Cardiac muscle cell (in vitro differentiated cells and primary cell): Measurements from ENCODE around the gene LEMD2. TPM values are rescaled to one million over a fixed set of nuclear protein-coding genes. Genes with fewer than 3 reads are reported as not detected.

ENCODE experiments used
- DNase-seq, 2 donors: peaks; one replicate each; pipeline versions ENCODE4 v3.0.0 to v3.0.0-alpha.2; 2010 to 2017; ENCODE audit warnings: low read depth in 1 of 2, low spot score in 1 of 2
- H3K27ac ChIP-seq: fragments of 200-600 bp; sonication (generic); 2 replicates; pipeline ENCODE4 v1.5.1; 2016
- H3K27me3 ChIP-seq: fragments of 200-600 bp; sonication (generic); 2 replicates; pipeline ENCODE4 v1.6.0; 2016; ENCODE audit warnings: control low read depth
- H3K36me3 ChIP-seq: fragments of 200-600 bp; sonication (generic); 2 replicates; pipeline ENCODE4 v1.5.1; 2016; ENCODE audit warnings: control low read depth
- H3K4me1 ChIP-seq: fragments of 200-600 bp; sonication (generic); 2 replicates; pipeline ENCODE4 v1.8.1; 2017; ENCODE audit warnings: low read depth, mild to moderate bottlenecking, mixed run types
- H3K4me3 ChIP-seq: fragments of 200-600 bp; sonication (generic); 2 replicates; pipeline ENCODE4 v1.5.1; 2016; ENCODE audit warnings: mild to moderate bottlenecking
- H3K9me3 ChIP-seq: fragments of 200-600 bp; sonication (generic); 2 replicates; pipeline ENCODE4 v1.5.1; 2017; ENCODE audit warnings: low read depth, mild to moderate bottlenecking, control low read depth
- polyA plus RNA-seq: library from polyadenylated mRNA; unstranded; fragments of >200 nt; fragmentation: Nextera tagmentation; extraction: Ambion mirVana; gene quantifications from 2 replicates; pipeline ENCODE4 v1.2.1, GENCODE V29; 2016
- total RNA-seq: library from RNA; depleted of rRNA; stranded (reverse); fragments of >200 nt; gene quantifications from 2 replicates; pipeline ENCODE4 v1.2.3, GENCODE V29; 2016
- TF ChIP-seq, protein P1 (sequence below): IDR thresholded peaks from 2 replicates; pipeline ENCODE4 v1.5.1; 2012; ENCODE audit warnings: low read depth, mild to moderate bottlenecking, low read length

The LEMD2 gene
- total and polyA plus RNA-seq, 2 experiments from 2014 or later, result 65.4 to 78.2 TPM

DNA sequence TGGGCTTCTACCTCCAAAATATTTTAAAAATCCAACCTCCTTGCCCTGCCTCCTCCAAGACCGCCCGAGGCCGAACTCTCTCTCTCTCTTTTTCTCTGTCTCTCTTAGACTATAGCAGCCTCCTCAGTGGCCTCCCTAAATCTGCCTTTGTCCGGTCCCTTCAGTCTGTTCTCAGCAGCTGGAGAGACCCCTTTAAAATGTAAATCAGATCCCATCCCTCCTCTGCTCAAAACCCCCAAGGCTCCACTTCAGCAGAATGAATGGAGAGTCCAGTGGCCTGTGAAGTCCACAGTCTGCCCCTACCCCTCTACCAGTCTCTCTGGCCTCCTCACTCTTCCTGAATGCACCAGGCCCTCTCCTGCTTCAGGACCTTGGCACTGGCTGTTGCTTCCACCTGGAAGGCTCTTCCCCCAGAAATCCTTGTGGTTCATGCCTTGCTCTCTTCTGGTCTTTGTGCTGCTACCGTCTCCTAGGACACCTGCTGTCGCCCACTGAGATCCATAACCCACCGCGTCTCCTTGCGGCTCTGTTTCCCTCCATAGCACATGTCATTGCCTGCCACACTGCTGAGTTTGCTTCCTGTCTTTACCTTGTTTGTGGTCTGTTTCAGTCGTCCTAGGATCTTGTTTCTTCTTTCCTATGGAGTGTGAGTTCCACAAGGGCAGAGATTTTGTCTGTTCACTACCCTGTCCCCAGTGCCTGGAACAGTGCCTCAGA is 8.9 kb upstream of the LEMD2 start:
- no peak overlapping the region for H3K27ac ChIP-seq
- no peaks in the 10 kb centered on the region for H3K27me3 ChIP-seq
- TF ChIP-seq, protein P1, sequence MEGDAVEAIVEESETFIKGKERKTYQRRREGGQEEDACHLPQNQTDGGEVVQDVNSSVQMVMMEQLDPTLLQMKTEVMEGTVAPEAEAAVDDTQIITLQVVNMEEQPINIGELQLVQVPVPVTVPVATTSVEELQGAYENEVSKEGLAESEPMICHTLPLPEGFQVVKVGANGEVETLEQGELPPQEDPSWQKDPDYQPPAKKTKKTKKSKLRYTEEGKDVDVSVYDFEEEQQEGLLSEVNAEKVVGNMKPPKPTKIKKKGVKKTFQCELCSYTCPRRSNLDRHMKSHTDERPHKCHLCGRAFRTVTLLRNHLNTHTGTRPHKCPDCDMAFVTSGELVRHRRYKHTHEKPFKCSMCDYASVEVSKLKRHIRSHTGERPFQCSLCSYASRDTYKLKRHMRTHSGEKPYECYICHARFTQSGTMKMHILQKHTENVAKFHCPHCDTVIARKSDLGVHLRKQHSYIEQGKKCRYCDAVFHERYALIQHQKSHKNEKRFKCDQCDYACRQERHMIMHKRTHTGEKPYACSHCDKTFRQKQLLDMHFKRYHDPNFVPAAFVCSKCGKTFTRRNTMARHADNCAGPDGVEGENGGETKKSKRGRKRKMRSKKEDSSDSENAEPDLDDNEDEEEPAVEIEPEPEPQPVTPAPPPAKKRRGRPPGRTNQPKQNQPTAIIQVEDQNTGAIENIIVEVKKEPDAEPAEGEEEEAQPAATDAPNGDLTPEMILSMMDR, result no peak
- no peaks in the 10 kb centered on the region for H3K9me3 ChIP-seq
- DNase-seq, result no peak
- no peaks in the 10 kb centered on the region for H3K4me1 ChIP-seq
- H3K36me3 ChIP-seq, result no peaks in the 10 kb centered on the region
- H3K4me3 ChIP-seq, result no peak overlapping the region

DNA sequence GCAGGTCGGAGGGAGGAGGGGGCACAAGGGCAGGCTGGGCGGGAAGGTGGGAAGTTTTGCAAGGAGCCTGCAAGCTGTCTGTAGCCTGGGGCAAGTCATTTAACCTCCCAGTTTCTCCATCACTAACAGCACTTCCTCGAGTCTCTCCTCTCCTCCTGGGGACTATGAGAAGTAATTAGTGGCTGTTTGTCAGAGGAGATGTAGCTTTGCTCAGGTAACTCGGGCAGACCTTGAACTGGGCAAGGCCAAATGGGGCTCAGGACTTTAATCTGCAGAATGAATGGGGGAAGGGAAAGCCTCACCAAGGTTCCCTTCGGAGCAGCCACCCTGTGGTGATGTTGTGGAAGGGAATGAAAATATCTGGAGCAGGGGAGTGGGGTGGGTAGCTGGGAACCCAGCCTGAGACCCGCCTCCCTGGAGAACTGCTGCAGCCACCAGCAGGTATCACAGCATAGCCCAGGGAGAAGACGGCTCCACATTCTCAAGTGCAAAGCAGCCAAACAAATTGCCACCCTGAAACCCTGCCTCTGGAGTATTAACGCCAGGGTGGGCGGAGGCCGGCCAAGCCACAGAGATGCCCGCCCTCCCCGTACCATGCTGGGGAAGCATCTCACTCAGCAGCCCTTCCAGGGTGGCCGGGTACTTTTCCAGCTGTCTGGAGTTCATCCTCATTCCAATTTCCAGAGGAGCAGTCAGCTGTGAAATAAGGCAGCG is 6.1 kb upstream of the LEMD2 start:
- no peak for DNase-seq
- no peak overlapping the region for H3K27ac ChIP-seq
- no peaks in the 10 kb centered on the region for H3K27me3 ChIP-seq
- no peaks in the 10 kb centered on the region for H3K9me3 ChIP-seq
- no peaks in the 10 kb centered on the region for H3K4me1 ChIP-seq
- TF ChIP-seq, protein P1, result no peak
- H3K36me3 ChIP-seq, result no peaks in the 10 kb centered on the region
- no peak overlapping the region for H3K4me3 ChIP-seq

DNA sequence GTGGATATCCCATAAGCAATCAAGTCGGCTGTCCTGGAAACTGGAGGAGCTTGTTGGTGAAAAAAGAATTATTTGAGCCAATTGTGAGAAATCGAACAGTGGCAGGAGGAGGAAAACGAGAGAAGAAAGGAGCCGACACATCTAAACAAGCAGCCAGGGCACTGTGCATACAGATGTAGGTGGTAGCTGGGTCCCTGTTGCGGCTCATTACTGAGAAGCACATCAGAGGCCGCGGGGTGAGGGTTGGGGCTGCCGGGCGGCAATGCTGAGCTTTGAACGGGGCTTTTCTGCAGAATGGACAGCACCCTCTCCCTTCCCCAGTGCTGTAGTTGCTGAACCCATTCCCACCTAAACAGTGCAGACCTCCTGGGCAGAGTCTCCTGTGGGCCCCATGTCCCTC is 4.1 kb upstream of the LEMD2 start:
- DNase-seq, result no peak
- Histone ChIP-seq H3K4me3 (no peak overlapping the region), H3K4me1 (peaks cover 3% of the 10 kb centered on the region), H3K27ac (no peak overlapping the region), H3K36me3 (no peaks in the 10 kb centered on the region), H3K27me3 (no peaks in the 10 kb centered on the region), H3K9me3 (no peaks in the 10 kb centered on the region)
- TF ChIP-seq, protein P1, result no peak

DNA sequence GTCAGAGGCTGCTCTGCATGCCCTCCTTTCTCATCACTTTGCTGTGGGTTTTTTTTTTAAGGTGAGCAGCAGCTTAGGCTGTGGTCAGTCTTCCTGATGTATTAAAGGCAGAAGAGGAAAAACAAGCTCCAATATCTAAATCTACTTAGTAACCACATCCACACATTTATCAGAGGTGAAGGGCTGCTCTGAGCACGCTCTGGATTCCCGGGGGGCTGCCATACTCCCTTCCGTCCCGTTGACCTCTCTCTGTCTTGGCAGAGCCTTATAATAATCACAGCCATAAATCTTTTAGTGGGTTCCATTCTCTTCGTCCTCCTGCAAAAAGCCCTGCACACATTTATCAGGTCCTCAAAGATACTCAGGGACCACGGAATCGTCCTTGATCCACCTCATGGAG is 2.7 kb upstream of the LEMD2 start:
- H3K9me3 ChIP-seq, result no peaks in the 10 kb centered on the region
- H3K27me3 ChIP-seq, result no peaks in the 10 kb centered on the region
- TF ChIP-seq, protein P1, result no peak
- DNase-seq, result no peak
- peaks cover 11% of the 10 kb centered on the region for H3K4me1 ChIP-seq
- H3K4me3 ChIP-seq, result no peak overlapping the region
- no peak overlapping the region for H3K27ac ChIP-seq
- no peaks in the 10 kb centered on the region for H3K36me3 ChIP-seq

DNA sequence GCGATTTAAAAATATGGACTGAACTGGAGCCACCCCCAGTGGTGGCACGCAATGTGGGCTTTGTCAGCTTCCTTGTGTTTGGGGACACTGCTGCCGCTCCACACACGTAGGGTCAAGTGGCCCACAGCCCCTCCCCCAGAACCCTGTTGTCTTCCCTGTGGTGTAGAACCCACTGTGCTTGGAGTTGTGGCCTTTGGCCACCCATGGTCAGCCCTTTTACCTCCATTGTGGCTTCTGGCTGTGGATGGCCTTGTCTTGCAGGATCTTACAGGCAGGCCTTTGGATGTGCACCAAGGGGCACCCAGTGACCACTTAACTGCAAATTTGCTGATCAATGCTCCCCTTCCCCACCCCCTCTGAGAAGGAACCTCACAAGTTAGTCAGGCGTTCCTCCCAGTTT is 2.0 kb upstream of the LEMD2 start:
- Histone ChIP-seq H3K4me1 (peaks cover 11% of the 10 kb centered on the region), H3K27ac (no peak overlapping the region), H3K9me3 (no peaks in the 10 kb centered on the region), H3K4me3 (no peak overlapping the region), H3K27me3 (no peaks in the 10 kb centered on the region), H3K36me3 (no peaks in the 10 kb centered on the region)
- TF ChIP-seq, protein P1, result no peak
- no peak for DNase-seq
